HG02973 (cell line): ENCODE measurements around the gene SIM2.
"Not testable (repeated sequence)": the region's sequence is repeated elsewhere in the genome, so short reads cannot be mapped to it uniquely, and the experiment has no call there.

Experiments used
- ATAC-seq: cut with Tn5 transposase; IDR thresholded peaks from one replicate; pipeline ENCODE4 v1.9.1; 2021; ENCODE audit warnings: moderate library complexity; ENCODE audit not compliant: unreplicated experiment

The SIM2 gene

GRCh38 chr21:36698981-36699545 is at the start of gene SIM2:
TSS of gene SIM2 (plus strand) at chr21:36699115. CDS start at chr21:36699747, 632 bp downstream.
- no peak for ATAC-seq

GRCh38 chr21:36654324-36654723 is 44.6 kb upstream of the SIM2 start:
- no peak for ATAC-seq

- ATAC-seq = no peak
These were observed 44.1 kb upstream of the SIM2 start for GRCh38 chr21:36654796-36655325.

GRCh38 chr21:36656138-36656537 is 42.8 kb upstream of the SIM2 start:
- no peak for ATAC-seq

GRCh38 chr21:36657290-36657689 is 41.6 kb upstream of the SIM2 start:
- not testable (repeated sequence) for ATAC-seq

- no peak for ATAC-seq
These were observed 40.9 kb upstream of the SIM2 start for GRCh38 chr21:36657999-36658398.

GRCh38 chr21:36658926-36659325 is 40.0 kb upstream of the SIM2 start:
- no peak for ATAC-seq

GRCh38 chr21:36661511-36662309 is 37.2 kb upstream of the SIM2 start:
- no peak for ATAC-seq

- ATAC-seq = no peak
These were observed 35.7 kb upstream of the SIM2 start for GRCh38 chr21:36663033-36663855.

- ATAC-seq = no peak
These were observed 34.3 kb upstream of the SIM2 start for GRCh38 chr21:36664662-36664990.

- ATAC-seq = no peak
These were observed 33.1 kb upstream of the SIM2 start for GRCh38 chr21:36665806-36666205.

- ATAC-seq = no peak
These were observed 30.2 kb upstream of the SIM2 start for GRCh38 chr21:36668713-36669112.

- no peak for ATAC-seq
These were observed 27.1 kb upstream of the SIM2 start for GRCh38 chr21:36671836-36672235.

- ATAC-seq = not testable (repeated sequence)
These were observed 26.6 kb upstream of the SIM2 start for GRCh38 chr21:36672296-36672695.

- no peak for ATAC-seq
These were observed 26.2 kb upstream of the SIM2 start for GRCh38 chr21:36672737-36673136.

GRCh38 chr21:36676039-36676950 is 22.6 kb upstream of the SIM2 start:
- no peak for ATAC-seq

GRCh38 chr21:36677443-36677842 is 21.5 kb upstream of the SIM2 start:
- ATAC-seq = no peak

- ATAC-seq = no peak
These were observed 20.4 kb upstream of the SIM2 start for GRCh38 chr21:36678538-36678937.

- ATAC-seq = no peak
These were observed 17.7 kb upstream of the SIM2 start for GRCh38 chr21:36681117-36681631.

- no peak for ATAC-seq
These were observed 13.8 kb upstream of the SIM2 start for GRCh38 chr21:36684957-36685714.
